Gastrocnemius medialis (tissue), 4 donors: ENCODE results near the gene ACP6.
A peak's percentile ranks its signal among the peaks of the same experiment; 100 is the strongest.

Experiments
- POLR2A ChIP-seq, 2 donors: fragments of 450-650 bp; IDR thresholded peaks; one replicate each; pipeline ENCODE4 v1.6.1; 2017; ENCODE audit warnings: antibody characterized with exemption in 2 of 2, mild to moderate bottlenecking in 2 of 2, moderate library complexity in 2 of 2
- TF ChIP-seq, protein P1 (sequence below), 5 experiments: fragments of 450-650 bp in 3 of 5; fragments of 200-600 bp in 2 of 5; sonication (generic) in 2 of 5; IDR thresholded peaks in 4 of 5; conservative IDR thresholded peaks in 1 of 5; 1 replicate in 4 of 5; 2 replicates in 1 of 5; pipeline ENCODE4 v1.5.1; 2016 to 2019; ENCODE audit warnings: antibody characterized with exemption in 5 of 5, mild to moderate bottlenecking in 3 of 5, moderate library complexity in 3 of 5

DNA sequence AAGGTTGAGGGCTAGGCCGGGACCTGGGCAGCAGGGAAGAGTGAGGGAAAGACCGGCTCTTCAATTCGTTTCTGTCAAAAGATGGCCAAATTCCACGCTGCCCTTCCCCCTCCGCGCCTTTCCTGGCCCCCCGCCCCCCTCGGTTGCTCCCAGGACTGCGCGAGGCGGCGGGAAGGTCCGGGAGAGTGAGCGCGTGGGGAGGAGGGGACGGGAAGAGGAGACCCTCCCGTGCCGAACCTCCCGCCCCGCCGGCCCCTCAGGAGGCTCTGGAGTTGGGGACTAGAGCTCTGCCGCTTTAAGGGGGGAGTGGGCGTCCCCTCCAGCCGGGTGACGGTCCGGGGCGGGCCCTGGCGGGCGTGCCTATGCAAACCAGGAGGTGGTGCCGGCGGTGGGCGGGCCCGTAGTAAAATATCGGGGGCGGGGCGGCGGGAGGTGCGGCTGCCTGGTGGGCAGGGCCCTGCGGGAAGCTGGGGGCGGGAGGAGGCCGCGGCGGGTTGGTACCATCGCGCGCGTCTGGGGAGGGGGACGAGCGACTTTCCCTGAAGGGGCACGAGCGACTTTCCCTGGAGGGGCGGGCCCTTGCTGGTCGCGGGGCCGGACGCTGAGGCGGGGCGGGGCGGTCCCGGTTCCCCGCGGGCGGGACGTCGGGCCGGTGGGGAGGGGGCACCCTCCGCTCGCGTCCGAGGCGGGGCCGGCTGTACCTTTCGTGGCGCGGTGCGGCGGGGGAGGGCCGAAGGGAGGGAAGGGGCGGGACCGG, 70.8 kb downstream of the ACP6 start:
- TF ChIP-seq, protein P1, sequence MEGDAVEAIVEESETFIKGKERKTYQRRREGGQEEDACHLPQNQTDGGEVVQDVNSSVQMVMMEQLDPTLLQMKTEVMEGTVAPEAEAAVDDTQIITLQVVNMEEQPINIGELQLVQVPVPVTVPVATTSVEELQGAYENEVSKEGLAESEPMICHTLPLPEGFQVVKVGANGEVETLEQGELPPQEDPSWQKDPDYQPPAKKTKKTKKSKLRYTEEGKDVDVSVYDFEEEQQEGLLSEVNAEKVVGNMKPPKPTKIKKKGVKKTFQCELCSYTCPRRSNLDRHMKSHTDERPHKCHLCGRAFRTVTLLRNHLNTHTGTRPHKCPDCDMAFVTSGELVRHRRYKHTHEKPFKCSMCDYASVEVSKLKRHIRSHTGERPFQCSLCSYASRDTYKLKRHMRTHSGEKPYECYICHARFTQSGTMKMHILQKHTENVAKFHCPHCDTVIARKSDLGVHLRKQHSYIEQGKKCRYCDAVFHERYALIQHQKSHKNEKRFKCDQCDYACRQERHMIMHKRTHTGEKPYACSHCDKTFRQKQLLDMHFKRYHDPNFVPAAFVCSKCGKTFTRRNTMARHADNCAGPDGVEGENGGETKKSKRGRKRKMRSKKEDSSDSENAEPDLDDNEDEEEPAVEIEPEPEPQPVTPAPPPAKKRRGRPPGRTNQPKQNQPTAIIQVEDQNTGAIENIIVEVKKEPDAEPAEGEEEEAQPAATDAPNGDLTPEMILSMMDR (IDR thresholded peaks at IDR 0.05 in 4 of 5, conservative IDR thresholded peaks at IDR 0.05 in 1 of 5): no peak
- TF ChIP-seq POLR2A (IDR thresholded peaks at IDR 0.05): peak; percentile 96 to 98
